Endodermal cell (in vitro differentiated cells): ENCODE data around the gene SST. TPM values are rescaled to one million over a fixed set of nuclear protein-coding genes. Genes with fewer than 3 reads are reported as not detected.

Experiments used
- DNase-seq: peaks from one replicate; pipeline ENCODE4 v3.0.0-alpha.2; 2017
- H3K27ac ChIP-seq: 2 replicates; pipeline ENCODE4 v1.5.1; 2013; ENCODE audit warnings: mild to moderate bottlenecking, low read depth, low read length, moderate library complexity
- H3K27me3 ChIP-seq: 2 replicates; pipeline ENCODE4 v1.6.1; 2013; ENCODE audit warnings: mild to moderate bottlenecking, low read length, moderate library complexity; ENCODE audit not compliant: insufficient read depth, control insufficient read depth, poor library complexity, severe bottlenecking
- H3K36me3 ChIP-seq: 2 replicates; pipeline ENCODE4 v1.7.0; 2013; ENCODE audit warnings: mild to moderate bottlenecking, low read length, moderate library complexity; ENCODE audit not compliant: control insufficient read depth, insufficient read depth
- H3K4me1 ChIP-seq: one replicate; pipeline ENCODE4 v1.7.0; 2013; ENCODE audit warnings: low read length; ENCODE audit not compliant: control insufficient read depth, insufficient read depth
- H3K4me3 ChIP-seq: 2 replicates; pipeline ENCODE4 v1.5.1; 2013; ENCODE audit warnings: mild to moderate bottlenecking, low read length, moderate library complexity
- H3K9ac ChIP-seq: 2 replicates; pipeline ENCODE4 v1.6.1; 2013; ENCODE audit warnings: mild to moderate bottlenecking, low read length, moderate library complexity; ENCODE audit not compliant: poor library complexity, severe bottlenecking; ENCODE audit errors: extremely low read depth
- H3K9me3 ChIP-seq: 2 replicates; pipeline ENCODE4 v1.6.1; 2013; ENCODE audit warnings: mild to moderate bottlenecking, low read length, moderate library complexity; ENCODE audit not compliant: control insufficient read depth
- H3K27ac Mint-ChIP-seq: 2 replicates; pipeline ENCODE4 v1.8.0; 2020; ENCODE audit warnings: mixed read lengths
- H3K27me3 Mint-ChIP-seq: 2 replicates; pipeline ENCODE4 v1.8.0; 2021; ENCODE audit warnings: mild to moderate bottlenecking, mixed read lengths; ENCODE audit not compliant: insufficient read depth
- H3K36me3 Mint-ChIP-seq: 2 replicates; pipeline ENCODE4 v1.8.0; 2020; ENCODE audit warnings: low read depth, mixed read lengths
- H3K4me1 Mint-ChIP-seq: 2 replicates; pipeline ENCODE4 v1.8.0; 2020; ENCODE audit warnings: mixed read lengths
- H3K4me3 Mint-ChIP-seq: 2 replicates; pipeline ENCODE4 v1.8.0; 2020; ENCODE audit warnings: mild to moderate bottlenecking, moderate library complexity, mixed read lengths
- H3K9me3 Mint-ChIP-seq: 2 replicates; pipeline ENCODE4 v1.8.0; 2020; ENCODE audit warnings: mild to moderate bottlenecking, mixed read lengths
- WGBS, 2 experiments: methylation state at CpG; one replicate each; pipeline versions ENCODE4 v1.1.5 to v1.1.7; 2013; ENCODE audit warnings: missing lambda C conversion rate in 2 of 2, mixed read lengths in 1 of 2; ENCODE audit not compliant: insufficient coverage in 1 of 2, insufficient read length in 1 of 2; 5-methylcytosine and 5-hydroxymethylcytosine counted together
- total RNA-seq, 2 donors: library from RNA; stranded (reverse); fragmentation: NEBNext Ultra II Directional in 1 of 2; extraction: Animal tissue kit (Norgen Biotek cat#: 25700) in 1 of 2; gene quantifications; 2 replicates in 1 of 2; 3 replicates in 1 of 2; pipeline ENCODE4 v1.2.1, GENCODE V29; 2021
- TF ChIP-seq, protein P1 (sequence below): fragments of 200-600 bp; sonication (generic); conservative IDR thresholded peaks from 2 replicates; pipeline ENCODE4 v1.5.0; 2021; ENCODE audit warnings: antibody characterized with exemption, mild to moderate bottlenecking

SST gene
- total RNA-seq, 2 donors from 2014 or later: not detected

DNA sequence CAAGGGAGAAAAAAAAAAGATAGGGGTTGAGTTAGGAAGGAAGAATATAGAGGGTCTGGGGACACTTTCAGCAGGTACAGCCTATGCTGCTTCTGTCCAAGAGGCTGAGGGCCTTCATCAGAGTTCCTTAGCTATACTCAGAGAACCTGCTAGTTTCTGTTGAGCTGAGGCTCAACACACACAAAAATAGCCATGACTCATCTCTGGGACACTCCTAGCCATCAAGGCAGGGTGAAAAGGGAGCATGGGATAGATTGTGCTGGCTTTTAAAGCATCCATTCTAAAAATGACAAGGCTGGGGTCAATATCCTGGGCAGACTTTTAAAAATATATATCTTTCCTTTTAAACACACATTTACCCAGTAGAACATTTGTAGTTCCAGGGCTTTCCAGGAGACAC lies 35.0 kb upstream of the SST start:
- H3K9me3 ChIP-seq: no peaks in the 10 kb centered on the region

DNA sequence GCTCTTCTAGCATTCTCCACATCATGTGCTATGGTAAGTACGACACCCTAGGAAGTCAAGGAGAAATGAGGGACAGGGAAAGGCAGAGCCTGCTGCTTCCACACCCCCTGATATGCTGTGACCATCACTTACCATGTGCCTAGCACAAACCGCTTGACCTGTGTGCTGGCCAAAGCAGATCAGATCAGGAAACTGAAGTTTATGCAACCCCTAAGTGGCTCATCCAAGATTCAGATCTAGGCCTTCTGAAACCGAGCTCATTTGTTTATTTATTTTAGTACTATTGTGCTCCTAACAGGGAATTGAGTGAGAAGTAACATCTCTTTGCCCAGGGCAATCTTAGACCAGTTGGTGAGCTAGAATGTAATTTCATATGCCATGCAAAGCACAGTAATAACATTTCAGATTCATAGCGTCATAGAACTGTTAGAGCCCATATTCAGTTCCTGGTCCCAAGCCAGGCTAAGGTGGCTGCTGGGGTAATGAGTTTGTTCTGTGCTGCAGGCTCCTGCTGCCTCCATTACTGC lies 32.4 kb upstream of the SST start, which contains the start of gene RTP2:
RTP2 (minus strand) TSS at position 51 of the 527 bp plus-strand sequence. CDS start 429 bp downstream, outside the sequence.
- no peak for DNase-seq
- Mint-ChIP-seq H3K27me3 (peaks cover 6% of the 10 kb centered on the region), H3K36me3 (no peaks in the 10 kb centered on the region), H3K4me1 (no peaks in the 10 kb centered on the region), H3K27ac (no peak within 1 kb of the TSS), H3K4me3 (no peak within 1 kb of the TSS), H3K9me3 (no peaks in the 10 kb centered on the region)
- TF ChIP-seq, protein P1, sequence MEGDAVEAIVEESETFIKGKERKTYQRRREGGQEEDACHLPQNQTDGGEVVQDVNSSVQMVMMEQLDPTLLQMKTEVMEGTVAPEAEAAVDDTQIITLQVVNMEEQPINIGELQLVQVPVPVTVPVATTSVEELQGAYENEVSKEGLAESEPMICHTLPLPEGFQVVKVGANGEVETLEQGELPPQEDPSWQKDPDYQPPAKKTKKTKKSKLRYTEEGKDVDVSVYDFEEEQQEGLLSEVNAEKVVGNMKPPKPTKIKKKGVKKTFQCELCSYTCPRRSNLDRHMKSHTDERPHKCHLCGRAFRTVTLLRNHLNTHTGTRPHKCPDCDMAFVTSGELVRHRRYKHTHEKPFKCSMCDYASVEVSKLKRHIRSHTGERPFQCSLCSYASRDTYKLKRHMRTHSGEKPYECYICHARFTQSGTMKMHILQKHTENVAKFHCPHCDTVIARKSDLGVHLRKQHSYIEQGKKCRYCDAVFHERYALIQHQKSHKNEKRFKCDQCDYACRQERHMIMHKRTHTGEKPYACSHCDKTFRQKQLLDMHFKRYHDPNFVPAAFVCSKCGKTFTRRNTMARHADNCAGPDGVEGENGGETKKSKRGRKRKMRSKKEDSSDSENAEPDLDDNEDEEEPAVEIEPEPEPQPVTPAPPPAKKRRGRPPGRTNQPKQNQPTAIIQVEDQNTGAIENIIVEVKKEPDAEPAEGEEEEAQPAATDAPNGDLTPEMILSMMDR: no peak
- H3K4me3 ChIP-seq: no peak within 1 kb of the TSS
- H3K9ac ChIP-seq: no peak within 1 kb of the TSS
- WGBS, 2 experiments: 67 to 73% methylated on average over 3 to 4 of the region's 4 CpGs
- H3K27ac ChIP-seq: no peak within 1 kb of the TSS
- H3K9me3 ChIP-seq: no peaks in the 10 kb centered on the region
- H3K27me3 ChIP-seq: peaks cover 6% of the 10 kb centered on the region
- no peaks in the 10 kb centered on the region for H3K36me3 ChIP-seq
- no peaks in the 10 kb centered on the region for H3K4me1 ChIP-seq

More for the DNA sequence above, 35.0 kb upstream of the SST start:
- DNase-seq: no peak
- Mint-ChIP-seq H3K4me3 (no peak overlapping the region), H3K4me1 (no peaks in the 10 kb centered on the region), H3K27me3 (peaks cover 6% of the 10 kb centered on the region), H3K27ac (no peak overlapping the region), H3K36me3 (no peaks in the 10 kb centered on the region), H3K9me3 (no peaks in the 10 kb centered on the region)
- Histone ChIP-seq H3K27ac (no peak overlapping the region), H3K36me3 (no peaks in the 10 kb centered on the region), H3K4me3 (no peak overlapping the region), H3K9ac (no peak overlapping the region), H3K27me3 (peaks cover 6% of the 10 kb centered on the region), H3K4me1 (no peaks in the 10 kb centered on the region)
- TF ChIP-seq, protein P1: no peak

DNA sequence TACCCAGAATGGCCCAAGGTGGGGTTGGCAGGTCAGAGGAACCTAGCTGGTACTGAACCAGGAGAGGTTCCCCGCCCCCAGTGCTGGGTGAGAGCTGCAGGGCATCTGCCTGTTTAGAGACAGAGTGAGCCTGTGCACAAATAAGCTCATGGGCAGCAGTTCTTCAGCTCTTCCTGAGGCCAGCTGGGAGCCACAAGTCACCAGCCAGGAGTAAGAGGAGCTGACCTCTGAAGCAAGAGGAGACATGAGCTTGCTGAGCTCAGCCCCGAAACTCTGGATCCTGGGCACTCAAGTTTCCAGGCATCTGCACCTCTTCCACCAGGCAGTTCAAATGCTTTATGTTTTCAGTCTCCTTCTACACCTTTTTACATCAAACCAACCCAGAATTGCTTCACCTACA lies 30.1 kb upstream of the SST start:
- H3K9me3 Mint-ChIP-seq: no peaks in the 10 kb centered on the region
- no peak for DNase-seq
- H3K27ac Mint-ChIP-seq: no peak overlapping the region
- no peaks in the 10 kb centered on the region for H3K4me1 Mint-ChIP-seq
- WGBS, 2 experiments: 80 to 90% methylated on average over 1 to 2 of the region's 2 CpGs
- H3K4me3 Mint-ChIP-seq: no peak overlapping the region
- Histone ChIP-seq H3K27me3 (peaks cover 6% of the 10 kb centered on the region), H3K4me3 (no peak overlapping the region), H3K27ac (no peak overlapping the region), H3K36me3 (no peaks in the 10 kb centered on the region), H3K9ac (no peak overlapping the region), H3K9me3 (no peaks in the 10 kb centered on the region), H3K4me1 (no peaks in the 10 kb centered on the region)
- TF ChIP-seq, protein P1: no peak
- no peaks in the 10 kb centered on the region for H3K36me3 Mint-ChIP-seq
- peaks cover 9% of the 10 kb centered on the region for H3K27me3 Mint-ChIP-seq
